HG03378 (cell line): ENCODE measurements around the gene ING3.

Source experiments
- ATAC-seq: cut with Tn5 transposase; IDR thresholded peaks from one replicate; pipeline ENCODE4 v1.9.1; 2021; ENCODE audit warnings: mild to moderate bottlenecking, moderate library complexity; ENCODE audit not compliant: unreplicated experiment

ING3 gene

GRCh38 chr7:121024611-121025010 is 74.0 kb downstream of the ING3 start:
- ATAC-seq, result no peak

GRCh38 chr7:121026159-121026558 is 75.6 kb downstream of the ING3 start:
- no peak for ATAC-seq

- no peak for ATAC-seq
Observed at GRCh38 chr7:121026577-121027111, 76.1 kb downstream of the ING3 start.
